GM12878 (cell line): ENCODE data around the gene PLCXD1. TPM values are rescaled to one million over a fixed set of nuclear protein-coding genes. Genes with fewer than 3 reads are reported as not detected.

Source experiments
- ATAC-seq: fragments of 200-7000 bp; cut with Tn5 transposase; 3 replicates; pipeline ENCODE4 v1.9.1; 2020; ENCODE audit warnings: mild to moderate bottlenecking, moderate library complexity
- BruUV-seq: library from RNA; stranded (reverse); fragments of 400-500 nt; replicated peaks from 2 replicates; lab custom pipeline; 2021; lab: Mats Ljungman, UMichigan
- CTCF ChIA-PET: fragments of 300-600 bp; sonication (Branson Sonifier 250); formaldehyde crosslinking; extraction: SDS; loops from one replicate; lab custom pipeline; 2021; ENCODE audit warnings: inconsistent platforms; lab: Yijun Ruan, JAX
- POLR2A ChIA-PET: fragments of 350-600 bp; formaldehyde crosslinking; extraction: SDS; loops from one replicate; lab custom pipeline; 2021; ENCODE audit warnings: inconsistent platforms; lab: Charles Lee
- RAD21 ChIA-PET: fragments of 300-600 bp; sonication (Branson Sonifier 250); formaldehyde crosslinking; loops from one replicate; lab custom pipeline; 2023; ENCODE audit warnings: antibody characterized with exemption; ENCODE audit not compliant: unreplicated experiment; lab: Charles Lee
- SMC1A ChIA-PET: fragments of 300-600 bp; sonication (Branson Sonifier 250); formaldehyde crosslinking; loops from one replicate; lab custom pipeline; 2023; ENCODE audit not compliant: unreplicated experiment, uncharacterized antibody; lab: Charles Lee
- DNase-seq: peaks from one replicate; pipeline ENCODE4 v3.0.0-alpha.2; 2011; ENCODE audit warnings: low read depth, low spot score
- FAIRE-seq: peaks from 3 replicates; lab custom pipeline; 2011; peaks lifted over from hg19 to GRCh38; lab: Jason Lieb, UNC
- H2AFZ ChIP-seq: 2 replicates; pipeline ENCODE4 v1.6.0; 2011; ENCODE audit warnings: low read depth, low read length, control low read depth; ENCODE audit not compliant: control insufficient read depth
- H3K27ac ChIP-seq: 2 replicates; pipeline ENCODE4 v1.5.1; 2011; ENCODE audit warnings: control low read depth; ENCODE audit not compliant: control insufficient read depth, insufficient read depth
- H3K27me3 ChIP-seq, 2 experiments: replicated peaks in 1 of 2; 2 replicates each; pipeline versions ENCODE4 v1.6.0 to v1.6.1; 2011; ENCODE audit warnings: low read length in 1 of 2; ENCODE audit not compliant: control insufficient read depth in 2 of 2, insufficient read depth in 2 of 2
- H3K36me3 ChIP-seq, 2 experiments: 2 replicates each; pipeline ENCODE4 v1.5.1; 2011; ENCODE audit warnings: low read length in 1 of 2; ENCODE audit not compliant: control insufficient read depth in 2 of 2, insufficient read depth in 2 of 2
- H3K4me1 ChIP-seq: 2 replicates; pipeline ENCODE4 v1.6.1; 2011; ENCODE audit warnings: mild to moderate bottlenecking, low read length, moderate library complexity, mixed read lengths; ENCODE audit not compliant: control insufficient read depth, insufficient read depth
- H3K4me2 ChIP-seq: 2 replicates; pipeline ENCODE4 v1.6.0; 2011; ENCODE audit warnings: control low read depth; ENCODE audit not compliant: control insufficient read depth, insufficient read depth
- H3K4me3 ChIP-seq: fragments of 200-600 bp; sonication (generic); 2 replicates; pipeline ENCODE4 v1.5.1; 2016
- H3K79me2 ChIP-seq: 2 replicates; pipeline ENCODE4 v1.6.0; 2011; ENCODE audit warnings: low read length; ENCODE audit not compliant: control insufficient read depth, insufficient read depth
- H3K9ac ChIP-seq: 2 replicates; pipeline ENCODE4 v1.8.0; 2011; ENCODE audit warnings: low read length, control low read depth, mixed read lengths; ENCODE audit not compliant: control insufficient read depth, insufficient read depth
- H3K9me3 ChIP-seq: replicated peaks from 3 replicates; pipeline ENCODE4 v1.5.1; 2011; ENCODE audit warnings: mild to moderate bottlenecking, low read length; ENCODE audit not compliant: control insufficient read depth, insufficient read depth
- H4K20me1 ChIP-seq: 2 replicates; pipeline ENCODE4 v1.6.0; 2011; ENCODE audit not compliant: control insufficient read depth, insufficient read depth
- E2F4 ChIP-seq: IDR thresholded peaks from 2 replicates; pipeline ENCODE4 v1.6.1; 2012; ENCODE audit warnings: low read depth, low read length, improper control_type of control experiment
- EGR1 ChIP-seq, 2 experiments: IDR thresholded peaks; 1 replicate in 1 of 2; 2 replicates in 1 of 2; pipeline ENCODE4 v1.6.1; 2011 to 2012; ENCODE audit warnings: low read depth in 2 of 2, low read length in 2 of 2, borderline replicate concordance in 1 of 2, mild to moderate bottlenecking in 1 of 2, moderate library complexity in 1 of 2
- NKRF ChIP-seq: fragments of 450-650 bp; conservative IDR thresholded peaks from 2 replicates; pipeline ENCODE4 v1.6.1; 2017; ENCODE audit warnings: mild to moderate bottlenecking, moderate library complexity
- POLR2A ChIP-seq: IDR thresholded peaks from 2 replicates; pipeline ENCODE4 v1.6.1; 2011; ENCODE audit warnings: low read depth, mild to moderate bottlenecking, low read length
- RFX5 ChIP-seq: IDR thresholded peaks from 2 replicates; pipeline ENCODE4 v1.6.1; 2011; ENCODE audit warnings: low read depth, low read length, improper control_type of control experiment
- WGBS: methylation state at CpG from one replicate; pipeline ENCODE4 v1.1.6; 2016; ENCODE audit warnings: low lambda C conversion rate; ENCODE audit not compliant: insufficient replicate concordance, insufficient coverage; ENCODE audit errors: missing lambda C conversion rate; 5-methylcytosine and 5-hydroxymethylcytosine counted together
- in situ Hi-C: fragments of 300-500 bp; cut with MboI; formaldehyde crosslinking; loops from 9 replicates; pipeline ENCODE4 v1.14.3; 2018; ENCODE audit warnings: mixed read lengths
- intact Hi-C: fragments of 100-400 bp; cut with micrococcal nuclease; formaldehyde crosslinking; loops from one replicate; pipeline ENCODE4 v1.14.2; 2022; ENCODE audit not compliant: unreplicated experiment
- polyA plus RNA-seq, 11 experiments: library from polyadenylated mRNA; depleted of rRNA in 4 of 11; unstranded in 6 of 11; stranded (reverse) in 5 of 11; fragments of >200 nt; fragmentation: Nextera tagmentation in 4 of 11; fragmentation: Illumina TruSeq in 1 of 11; extraction: Ambion mirVana in 4 of 11; extraction: Trizol in 1 of 11; gene quantifications; 1 replicate in 1 of 11; 2 replicates in 10 of 11; pipeline versions ENCODE4 v1.2.1 to v1.2.3, GENCODE V29; 2011 to 2016; ENCODE audit warnings: inconsistent platforms in 2 of 11, missing spikeins in 2 of 11, low read depth in 1 of 11
- total RNA-seq, 4 experiments: library from RNA; depleted of rRNA in 3 of 4; stranded (reverse); fragments of >200 nt in 3 of 4; fragmentation: Illumina TruSeq in 1 of 4; extraction: Trizol in 1 of 4; gene quantifications; 2 replicates each; pipeline versions ENCODE4 v1.2.1 to v1.2.3, GENCODE V29; 2013 to 2021

The PLCXD1 gene
- total and polyA plus RNA-seq, 10 of the 15 experiments (the other 5 are each of a cell fraction or from before 2014, with no cell fraction given): 2.4 to 49.7 (median 18.0) TPM

- SMC1A ChIA-PET: no interaction called here
- in situ Hi-C loops: no loop called here
- H3K9me3 ChIP-seq: no peaks in the 10 kb centered on the region; the same call in 2 of the 3 replicates
- H3K4me3 ChIP-seq: no peak overlapping the region
- H2AFZ ChIP-seq: no peak overlapping the region
- H3K27me3 ChIP-seq: no peaks in the 10 kb centered on the region
- no peaks in the 10 kb centered on the region for H3K4me1 ChIP-seq
- H3K79me2 ChIP-seq: no peaks in the 10 kb centered on the region
- no peak overlapping the region for H3K27ac ChIP-seq
- no TSS peak for BruUV-seq
- CTCF ChIA-PET: no interaction called here
- H4K20me1 ChIP-seq: no peaks in the 10 kb centered on the region
- no peak for ATAC-seq
- no peak for FAIRE-seq
- intact Hi-C loops: no loop called here
- no peak overlapping the region for H3K4me2 ChIP-seq
- POLR2A ChIA-PET: no interaction called here
- H3K36me3 ChIP-seq: peaks cover 0 to 1% of the 10 kb centered on the region in 2 experiments; a peak in 3 of 4 replicates
- 96% methylated on average over 35 of the region's 36 CpGs for WGBS
- H3K9ac ChIP-seq: no peak overlapping the region
- no peak for DNase-seq
- TF ChIP-seq EGR1 (IDR thresholded peaks at IDR 0.05; ENCODE audit: borderline replicate concordance in 1 of 2, low read depth in 2 of 2, low read length in 2 of 2) (no peak), E2F4 (no peak), POLR2A (peak; percentile 20; the same call in 1 of the 2 replicates), NKRF (no peak), RFX5 (no peak)
- RAD21 ChIA-PET: no interaction called here
Measured at GRCh38 chrX:298993-299392, 17.8 kb downstream of the PLCXD1 start.
